Esophagus squamous epithelium (tissue), 5 donors: ENCODE measurements around the gene TCF23. TPM values are rescaled to one million over a fixed set of nuclear protein-coding genes. Genes with fewer than 3 reads are reported as not detected.
A peak's percentile ranks its signal among the peaks of the same experiment; 100 is the strongest.

Source experiments
- DNase-seq: peaks from one replicate; lab custom pipeline; 2025; lab: John Stamatoyannopoulos, UW
- H3K27ac ChIP-seq, 4 donors: fragments of 200-600 bp; sonication (generic); one replicate each; pipeline ENCODE4 v1.5.1; 2016 to 2019; ENCODE audit warnings: mild to moderate bottlenecking in 1 of 4
- H3K27me3 ChIP-seq, 4 donors: fragments of 200-600 bp; sonication (generic); 1 replicate in 3 of 4; 2 replicates in 1 of 4; pipeline versions ENCODE4 v1.5.1 to v1.6.0; 2017 to 2021; ENCODE audit warnings: antibody characterized with exemption in 1 of 4
- H3K36me3 ChIP-seq, 3 donors: fragments of 200-600 bp; sonication (generic); one replicate each; pipeline ENCODE4 v1.5.1; 2016 to 2019
- H3K4me1 ChIP-seq, 3 donors: fragments of 200-600 bp; sonication (generic); one replicate each; pipeline ENCODE4 v1.5.1; 2017 to 2019
- H3K4me3 ChIP-seq, 4 donors: fragments of 200-600 bp; sonication (generic); 1 replicate in 3 of 4; 2 replicates in 1 of 4; pipeline ENCODE4 v1.5.1; 2016 to 2019; ENCODE audit warnings: mild to moderate bottlenecking in 2 of 4, moderate library complexity in 1 of 4
- H3K9me3 ChIP-seq, 3 donors: fragments of 200-600 bp; sonication (generic); one replicate each; pipeline ENCODE4 v1.5.1; 2016 to 2019
- CTCF ChIP-seq, 6 experiments: fragments of 450-650 bp in 4 of 6; fragments of 200-600 bp in 2 of 6; sonication (generic) in 2 of 6; IDR thresholded peaks; one replicate each; pipeline ENCODE4 v1.5.1; 2016 to 2019; ENCODE audit warnings: antibody characterized with exemption in 6 of 6, mild to moderate bottlenecking in 4 of 6, moderate library complexity in 4 of 6
- POLR2A ChIP-seq, 4 donors: fragments of 450-650 bp; IDR thresholded peaks; one replicate each; pipeline ENCODE4 v1.6.1; 2017; ENCODE audit warnings: antibody characterized with exemption in 4 of 4, mild to moderate bottlenecking in 4 of 4, moderate library complexity in 3 of 4
- WGBS, 2 donors: methylation state at CpG; one replicate each; pipeline ENCODE4 v1.1.5; 2018; 5-methylcytosine and 5-hydroxymethylcytosine counted together
- intact Hi-C: fragments of 100-400 bp; cut with DNase I; formaldehyde crosslinking; loops from one replicate; pipeline ENCODE4 v1.15.0; 2022
- total RNA-seq, 4 donors: library from RNA; depleted of rRNA; stranded (reverse); fragments of >200 nt; gene quantifications; one replicate each; pipeline ENCODE4 v1.1.0, GENCODE V29; 2016
- donor health status: DM: yes; HTN: yes; CAD: no.

Gene TCF23
- total RNA-seq, 4 donors from 2014 or later: not detected

DNA sequence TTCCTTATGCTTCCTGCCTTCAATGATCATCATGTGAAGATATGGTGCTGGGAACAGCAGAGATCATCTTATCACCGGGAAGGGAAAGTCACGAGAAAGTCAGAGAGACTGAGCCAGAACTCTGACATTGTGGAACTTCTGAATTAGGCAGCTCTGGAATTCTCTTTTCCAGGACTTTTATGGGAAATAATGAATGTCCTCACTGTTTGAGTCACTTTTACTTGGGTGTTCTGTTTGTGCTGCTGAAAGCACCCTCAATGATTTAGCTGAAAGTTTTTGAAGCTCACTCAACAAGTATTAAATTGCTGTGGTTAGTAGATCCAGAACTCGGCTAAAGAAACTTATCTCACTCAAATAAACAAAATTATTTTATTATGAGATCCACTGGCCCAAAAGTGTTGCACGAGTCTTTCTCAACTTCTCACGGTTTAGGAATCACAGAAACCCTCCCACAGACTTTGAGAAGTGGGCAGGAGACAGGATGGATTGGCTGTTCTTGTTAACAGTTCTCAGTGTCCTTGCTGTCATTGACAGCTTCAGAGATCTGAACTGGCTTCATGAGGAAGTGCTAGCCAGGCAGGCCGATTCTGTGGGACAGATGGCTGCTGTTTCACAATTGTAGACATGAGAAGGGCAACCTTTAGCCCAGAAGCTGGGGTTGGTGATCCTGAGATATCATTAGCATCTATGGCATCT is 36.7 kb downstream of the TCF23 start:
- no peak for TF ChIP-seq CTCF (IDR thresholded peaks at IDR 0.05)
- TF ChIP-seq POLR2A (IDR thresholded peaks at IDR 0.05): no peak
- Histone ChIP-seq H3K27me3 (peaks cover 0 to 9% (median 0%) of the 10 kb centered on the region in 4 donors), H3K4me1 (peaks cover 0 to 20% (median 6%) of the 10 kb centered on the region in 3 donors), H3K36me3 (no peaks in the 10 kb centered on the region), H3K27ac (peak overlapping the region; percentile 20 to 90 (median 80)), H3K4me3 (no peak overlapping the region), H3K9me3 (no peaks in the 10 kb centered on the region)
- WGBS, 2 donors: 28 to 32% methylated on average over 6 of the region's 6 CpGs
- intact Hi-C loops: no loop called here
- DNase-seq: no peak

DNA sequence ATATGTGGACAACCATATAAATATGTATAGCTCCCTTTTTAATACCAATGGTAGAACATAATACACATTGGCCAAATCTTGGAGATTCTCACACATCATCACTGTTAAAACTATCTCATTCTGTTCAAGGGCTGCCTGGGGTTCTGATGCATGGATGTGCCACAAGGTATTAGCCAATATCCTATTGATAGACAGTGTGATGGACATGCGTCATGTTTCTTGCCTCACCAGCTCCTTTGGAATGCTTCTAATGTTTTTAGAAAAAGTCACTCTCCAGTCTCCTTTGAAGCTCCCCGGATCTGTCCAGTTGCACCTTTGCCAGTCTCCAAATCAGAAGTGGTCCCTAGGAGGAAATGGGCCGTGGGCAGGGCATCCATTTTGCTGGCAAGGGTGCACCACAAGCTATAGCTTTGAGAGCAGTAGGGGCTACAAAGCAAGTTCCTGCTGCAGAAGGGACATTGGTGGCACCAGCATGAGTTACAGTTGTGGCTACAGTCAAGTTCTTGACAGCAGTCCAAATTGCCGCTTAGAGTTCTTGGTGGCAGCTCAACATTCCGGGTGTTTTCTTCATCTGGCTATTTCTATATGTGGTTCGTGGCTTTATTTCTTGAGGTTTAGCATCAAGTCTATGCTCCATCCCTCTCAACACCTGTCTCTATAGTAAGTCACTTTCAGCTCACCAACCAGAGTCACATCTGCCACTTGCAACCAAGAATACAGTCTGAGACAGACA is 38.0 kb downstream of the TCF23 start:
- DNase-seq: no peak
- peak overlapping the region in 2 of 4 donors; percentile 77 to 84 for H3K27ac ChIP-seq

GRCh38 chr2:27189989-27190388 is 41.2 kb downstream of the TCF23 start:
- WGBS, 2 donors: 77 to 88% methylated on average over 7 to 8 of the region's 8 CpGs
- Histone ChIP-seq H3K27ac (no peak overlapping the region), H3K4me3 (no peak overlapping the region), H3K9me3 (no peaks in the 10 kb centered on the region), H3K4me1 (peaks cover 0 to 12% (median under 1%) of the 10 kb centered on the region in 3 donors), H3K36me3 (no peaks in the 10 kb centered on the region), H3K27me3 (peaks cover 0 to 6% (median 0%) of the 10 kb centered on the region in 4 donors)
- TF ChIP-seq POLR2A (IDR thresholded peaks at IDR 0.05): no peak
- TF ChIP-seq CTCF (IDR thresholded peaks at IDR 0.05): no peak
- intact Hi-C loops: no loop called here
- DNase-seq: no peak

More for the DNA sequence above, 38.0 kb downstream of the TCF23 start:
- Histone ChIP-seq H3K4me3 (no peak overlapping the region), H3K27me3 (peaks cover 0 to 6% (median 0%) of the 10 kb centered on the region in 4 donors), H3K36me3 (no peaks in the 10 kb centered on the region), H3K9me3 (no peaks in the 10 kb centered on the region), H3K4me1 (peaks cover 0 to 20% (median 6%) of the 10 kb centered on the region in 3 donors)
- TF ChIP-seq CTCF (IDR thresholded peaks at IDR 0.05): no peak
- no peak for TF ChIP-seq POLR2A (IDR thresholded peaks at IDR 0.05)
- intact Hi-C loops: no loop called here
- 65 to 70% methylated on average over 5 to 6 of the region's 6 CpGs for WGBS, 2 donors

- no peak overlapping the region for H3K27ac ChIP-seq
- DNase-seq: no peak
- H3K36me3 ChIP-seq: no peaks in the 10 kb centered on the region
- intact Hi-C loops: no loop called here
- 30 to 37% methylated on average over 8 of the region's 8 CpGs for WGBS, 2 donors
- peaks cover 0 to 3% (median 0%) of the 10 kb centered on the region in 3 donors for H3K4me1 ChIP-seq
- H3K27me3 ChIP-seq: peaks cover 0 to 6% (median 0%) of the 10 kb centered on the region in 4 donors
- H3K9me3 ChIP-seq: no peaks in the 10 kb centered on the region
- no peak overlapping the region for H3K4me3 ChIP-seq
- TF ChIP-seq CTCF (IDR thresholded peaks at IDR 0.05) (peak; percentile 23 to 64 (median 58)), POLR2A (IDR thresholded peaks at IDR 0.05) (no peak)
Observed at GRCh38 chr2:27191070-27191829, 42.4 kb downstream of the TCF23 start.
